ENCODE results near the gene ABHD8. TPM values are rescaled to one million over a fixed set of nuclear protein-coding genes. Genes with fewer than 3 reads are reported as not detected.
A peak's percentile ranks its signal among the peaks of the same experiment; 100 is the strongest.

The ABHD8 gene
- total and polyA plus RNA-seq, 2 donors (not counting 1 experiment from before 2014, with no cell fraction given), result 3.9 to 16.8 TPM

GRCh38 chr19:17305517-17306284 is 2.5 kb upstream of the ABHD8 start, which contains the start of gene MRPL34:
Gene MRPL34 (plus strand): TSS chr19:17305872. CDS start chr19:17305893, 21 bp downstream.
- Histone ChIP-seq H3K4me3 (replicated peaks in 1 of 4; ENCODE audit: control extremely low read depth in 1 of 4, insufficient read depth in 1 of 4, low read depth in 3 of 4, low read length in 4 of 4) (peak within 1 kb of the TSS; percentile 83 to 90 (median 84)), H3K27ac (ENCODE audit: insufficient read depth, low read length) (peak within 1 kb of the TSS; percentile 62), H3K9ac (ENCODE audit: insufficient read depth, low read length) (peak within 1 kb of the TSS; percentile 81), H3K4me2 (ENCODE audit: extremely low read depth, insufficient read depth, low read length) (peak within 1 kb of the TSS; percentile 97), H3K4me1 (ENCODE audit: control insufficient read depth, extremely low read depth, insufficient read depth, low read length) (peaks cover 10% of the 10 kb centered on the region), H2AFZ (ENCODE audit: low read length) (peak within 1 kb of the TSS; percentile 84), H3K9me3 (ENCODE audit: control insufficient read depth, insufficient read depth, low read depth, low read length) (no peaks in the 10 kb centered on the region), H4K20me1 (ENCODE audit: control insufficient read depth, extremely low read depth, insufficient read depth, low read length) (no peaks in the 10 kb centered on the region), H3K79me2 (ENCODE audit: control insufficient read depth, insufficient read depth, low read length) (peaks cover 13% of the 10 kb centered on the region), H3K27me3 (ENCODE audit: control insufficient read depth, insufficient read depth, low read length) (no peaks in the 10 kb centered on the region), H3K36me3 (ENCODE audit: control insufficient read depth, insufficient read depth, low read length) (no peaks in the 10 kb centered on the region)
- peak; percentile 97 to 99 for DNase-seq (ENCODE audit: low read depth in 2 of 2)
- TF ChIP-seq EZH2 (IDR thresholded peaks at IDR 0.05; ENCODE audit: low read length, missing control alignments) (no peak), CTCF (conservative IDR thresholded peaks at IDR 0.05 in 1 of 2, IDR thresholded peaks at IDR 0.05 in 1 of 2; ENCODE audit: low read depth in 1 of 2, low read length in 2 of 2) (peak; percentile 52 to 68)

- Histone ChIP-seq H3K9me3 (ENCODE audit: control insufficient read depth, insufficient read depth, low read depth, low read length) (no peaks in the 10 kb centered on the region), H3K36me3 (ENCODE audit: control insufficient read depth, insufficient read depth, low read length) (no peaks in the 10 kb centered on the region), H3K4me1 (ENCODE audit: control insufficient read depth, extremely low read depth, insufficient read depth, low read length) (peaks cover 6% of the 10 kb centered on the region), H3K4me2 (ENCODE audit: extremely low read depth, insufficient read depth, low read length) (no peak overlapping the region), H3K9ac (ENCODE audit: insufficient read depth, low read length) (no peak overlapping the region), H3K4me3 (replicated peaks in 1 of 4; ENCODE audit: control extremely low read depth in 1 of 4, insufficient read depth in 1 of 4, low read depth in 3 of 4, low read length in 4 of 4) (peak overlapping the region in 2 of 4 experiments; percentile 31 to 86), H3K27me3 (ENCODE audit: control insufficient read depth, insufficient read depth, low read length) (no peaks in the 10 kb centered on the region), H3K79me2 (ENCODE audit: control insufficient read depth, insufficient read depth, low read length) (peaks cover 8% of the 10 kb centered on the region), H2AFZ (ENCODE audit: low read length) (no peak overlapping the region), H4K20me1 (ENCODE audit: control insufficient read depth, extremely low read depth, insufficient read depth, low read length) (no peaks in the 10 kb centered on the region), H3K27ac (ENCODE audit: insufficient read depth, low read length) (no peak overlapping the region)
- TF ChIP-seq EZH2 (IDR thresholded peaks at IDR 0.05; ENCODE audit: low read length, missing control alignments) (no peak), CTCF (conservative IDR thresholded peaks at IDR 0.05 in 1 of 2, IDR thresholded peaks at IDR 0.05 in 1 of 2; ENCODE audit: low read depth in 1 of 2, low read length in 2 of 2) (no peak)
- DNase-seq (ENCODE audit: low read depth in 2 of 2), result no peak
These were observed 1.9 kb upstream of the ABHD8 start for GRCh38 chr19:17305216-17305516.

GRCh38 chr19:17304386-17305215 is 1.4 kb upstream of the ABHD8 start:
- no peaks in the 10 kb centered on the region for H3K36me3 ChIP-seq (ENCODE audit: control insufficient read depth, insufficient read depth, low read length)
- no peak for DNase-seq (ENCODE audit: low read depth in 2 of 2)
- H2AFZ ChIP-seq (ENCODE audit: low read length), result no peak overlapping the region
- H3K79me2 ChIP-seq (ENCODE audit: control insufficient read depth, insufficient read depth, low read length), result peaks cover 2% of the 10 kb centered on the region
- H3K4me2 ChIP-seq (ENCODE audit: extremely low read depth, insufficient read depth, low read length), result no peak overlapping the region
- no peak overlapping the region for H3K9ac ChIP-seq (ENCODE audit: insufficient read depth, low read length)
- H4K20me1 ChIP-seq (ENCODE audit: control insufficient read depth, extremely low read depth, insufficient read depth, low read length), result no peaks in the 10 kb centered on the region
- no peaks in the 10 kb centered on the region for H3K9me3 ChIP-seq (ENCODE audit: control insufficient read depth, insufficient read depth, low read depth, low read length)
- no peak for TF ChIP-seq CTCF (conservative IDR thresholded peaks at IDR 0.05 in 1 of 2, IDR thresholded peaks at IDR 0.05 in 1 of 2; ENCODE audit: low read depth in 1 of 2, low read length in 2 of 2)
- TF ChIP-seq EZH2 (IDR thresholded peaks at IDR 0.05; ENCODE audit: low read length, missing control alignments), result no peak
- H3K27me3 ChIP-seq (ENCODE audit: control insufficient read depth, insufficient read depth, low read length), result no peaks in the 10 kb centered on the region
- H3K4me1 ChIP-seq (ENCODE audit: control insufficient read depth, extremely low read depth, insufficient read depth, low read length), result peaks cover 5% of the 10 kb centered on the region
- peak overlapping the region in 1 of 4 experiments; percentile 86 for H3K4me3 ChIP-seq (replicated peaks in 1 of 4; ENCODE audit: control extremely low read depth in 1 of 4, insufficient read depth in 1 of 4, low read depth in 3 of 4, low read length in 4 of 4)
- no peak overlapping the region for H3K27ac ChIP-seq (ENCODE audit: insufficient read depth, low read length)
